Measurements from ENCODE around the gene CDH4. TPM values are rescaled to one million over a fixed set of nuclear protein-coding genes. Genes with fewer than 3 reads are reported as not detected.

The CDH4 gene
- total and polyA plus RNA-seq, 10 donors: 0.30 to 20.1 (median 7.7) TPM

GRCh38 chr20:61767761-61768494 is 515.9 kb downstream of the CDH4 start:
- intact Hi-C loops (cut with DNase I; ENCODE audit: low total_unique reads): no loop called here
- no peak for TF ChIP-seq CTCF (IDR thresholded peaks at IDR 0.05 in 8 of 11, conservative IDR thresholded peaks at IDR 0.05 in 3 of 11)
- TF ChIP-seq POLR2AphosphoS5 (IDR thresholded peaks at IDR 0.05): no peak
- no peak for TF ChIP-seq POLR2A (IDR thresholded peaks at IDR 0.05)
- no peak overlapping the region for H3K4me3 ChIP-seq
- no peak overlapping the region for H3K27ac ChIP-seq
- peaks cover 0 to 21% (median 0%) of the 10 kb centered on the region in 7 donors for H3K27me3 ChIP-seq (replicated peaks in 1 of 7)
- WGBS, 5 donors: 84 to 91% (median 86%) methylated on average over 5 to 14 of the region's 14 CpGs
- H3K9me3 ChIP-seq: no peaks in the 10 kb centered on the region
- no peaks in the 10 kb centered on the region for H3K36me3 ChIP-seq
- no peaks in the 10 kb centered on the region for H3K4me1 ChIP-seq
- DNase-seq: peak; percentile 52

DNA sequence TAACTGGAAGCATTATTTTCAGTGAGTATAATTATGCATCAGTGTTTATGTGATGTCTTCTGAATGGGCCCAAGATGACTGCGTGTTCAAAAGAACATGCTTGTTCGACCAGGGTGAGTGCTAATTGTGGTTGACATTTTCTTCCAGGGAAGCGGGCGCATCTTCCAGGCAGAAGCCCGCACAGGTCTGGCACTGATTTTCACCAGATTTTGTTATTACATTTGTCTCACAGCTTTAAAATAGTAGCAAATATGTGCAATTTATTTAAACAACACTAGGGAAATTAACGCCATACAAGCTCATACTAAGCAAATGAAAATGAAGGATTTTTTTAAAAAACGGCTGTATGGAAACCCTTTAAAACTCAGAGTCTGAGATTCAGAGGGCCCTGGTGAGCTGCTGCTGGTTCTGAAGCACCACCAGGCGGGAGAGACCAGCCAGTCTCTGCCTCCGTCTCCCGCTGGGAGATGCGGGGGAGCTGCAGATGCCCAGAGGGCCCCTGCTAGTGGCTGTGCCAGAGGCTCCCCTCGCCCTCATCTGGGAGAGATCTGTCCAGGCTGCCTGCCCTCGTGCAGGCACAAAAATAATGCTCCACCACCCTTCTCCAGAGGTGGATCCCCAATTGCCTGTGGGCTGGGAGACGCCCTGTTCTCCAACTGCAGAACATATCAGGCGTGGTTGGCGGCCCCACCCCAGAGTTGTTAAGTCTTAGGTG is 516.7 kb downstream of the CDH4 start:
- Histone ChIP-seq H3K4me1 (no peaks in the 10 kb centered on the region), H3K27me3 (replicated peaks in 1 of 7) (peaks cover 0 to 21% (median 0%) of the 10 kb centered on the region in 7 donors), H3K4me3 (no peak overlapping the region), H3K36me3 (no peaks in the 10 kb centered on the region), H3K9me3 (no peaks in the 10 kb centered on the region), H3K27ac (no peak overlapping the region)
- intact Hi-C loops (cut with DNase I; ENCODE audit: low total_unique reads): no loop called here
- DNase-seq: no peak
- TF ChIP-seq CTCF (IDR thresholded peaks at IDR 0.05 in 8 of 11, conservative IDR thresholded peaks at IDR 0.05 in 3 of 11) (no peak), POLR2AphosphoS5 (IDR thresholded peaks at IDR 0.05) (no peak), POLR2A (IDR thresholded peaks at IDR 0.05) (no peak)
- 80 to 88% (median 84%) methylated on average over 11 to 16 of the region's 16 CpGs for WGBS, 5 donors

GRCh38 chr20:61769286-61769832 is 517.3 kb downstream of the CDH4 start:
- Histone ChIP-seq H3K36me3 (no peaks in the 10 kb centered on the region), H3K4me3 (no peak overlapping the region), H3K9me3 (peaks cover 0 to 4% (median 0%) of the 10 kb centered on the region in 8 donors), H3K27me3 (replicated peaks in 1 of 7) (peaks cover 0 to 21% (median 0%) of the 10 kb centered on the region in 7 donors), H3K4me1 (no peaks in the 10 kb centered on the region), H3K27ac (no peak overlapping the region)
- WGBS, 5 donors: 89 to 92% (median 91%) methylated on average over 10 to 11 of the region's 11 CpGs
- TF ChIP-seq POLR2A (IDR thresholded peaks at IDR 0.05) (no peak), POLR2AphosphoS5 (IDR thresholded peaks at IDR 0.05) (no peak), CTCF (IDR thresholded peaks at IDR 0.05 in 8 of 11, conservative IDR thresholded peaks at IDR 0.05 in 3 of 11) (no peak)
- no peak for DNase-seq
- intact Hi-C loops (cut with DNase I; ENCODE audit: low total_unique reads): no loop called here

GRCh38 chr20:61770113-61770585 is 518.1 kb downstream of the CDH4 start:
- Histone ChIP-seq H3K27ac (no peak overlapping the region), H3K27me3 (replicated peaks in 1 of 7) (peaks cover 0 to 21% (median 0%) of the 10 kb centered on the region in 7 donors), H3K4me3 (no peak overlapping the region), H3K36me3 (no peaks in the 10 kb centered on the region), H3K9me3 (peaks cover 0 to 4% (median 0%) of the 10 kb centered on the region in 8 donors), H3K4me1 (no peaks in the 10 kb centered on the region)
- no peak for DNase-seq
- TF ChIP-seq POLR2A (IDR thresholded peaks at IDR 0.05) (no peak), POLR2AphosphoS5 (IDR thresholded peaks at IDR 0.05) (no peak), CTCF (IDR thresholded peaks at IDR 0.05 in 8 of 11, conservative IDR thresholded peaks at IDR 0.05 in 3 of 11) (no peak)
- 86 to 93% (median 91%) methylated on average over 14 to 16 of the region's 16 CpGs for WGBS, 5 donors
- intact Hi-C loops (cut with DNase I; ENCODE audit: low total_unique reads): no loop called here
